HG03354 (cell line): ENCODE measurements around the gene LAMA5.

Experiments used
- ATAC-seq: cut with Tn5 transposase; IDR thresholded peaks from one replicate; pipeline ENCODE4 v1.9.1; 2021; ENCODE audit warnings: mild to moderate bottlenecking; ENCODE audit not compliant: unreplicated experiment, poor library complexity, severe bottlenecking

The LAMA5 gene

GRCh38 chr20:62372042-62372993 is 5.2 kb upstream of the LAMA5 start:
- ATAC-seq: no peak

- ATAC-seq: no peak
These were observed 4.5 kb upstream of the LAMA5 start for GRCh38 chr20:62371588-62372041.

- ATAC-seq: no peak
These were observed 3.9 kb upstream of the LAMA5 start for GRCh38 chr20:62370807-62371587.

GRCh38 chr20:62370115-62370806 is 3.1 kb upstream of the LAMA5 start:
- no peak for ATAC-seq

DNA sequence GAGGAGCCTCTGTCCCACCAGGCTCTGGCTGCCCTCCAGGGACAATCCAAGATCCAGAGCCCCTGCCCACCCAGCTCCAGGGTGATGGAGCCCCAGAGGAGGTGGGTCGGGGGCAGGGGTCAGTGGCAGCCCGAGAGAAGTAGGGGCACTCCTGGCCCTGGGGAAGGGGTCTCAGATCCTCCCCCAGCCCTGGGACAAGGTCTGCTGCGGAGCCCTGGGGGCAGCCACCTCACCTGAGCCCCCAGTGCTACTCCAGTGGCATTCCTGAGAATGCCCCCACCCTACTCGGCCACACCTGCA is 2.7 kb upstream of the LAMA5 start:
- ATAC-seq: no peak

DNA sequence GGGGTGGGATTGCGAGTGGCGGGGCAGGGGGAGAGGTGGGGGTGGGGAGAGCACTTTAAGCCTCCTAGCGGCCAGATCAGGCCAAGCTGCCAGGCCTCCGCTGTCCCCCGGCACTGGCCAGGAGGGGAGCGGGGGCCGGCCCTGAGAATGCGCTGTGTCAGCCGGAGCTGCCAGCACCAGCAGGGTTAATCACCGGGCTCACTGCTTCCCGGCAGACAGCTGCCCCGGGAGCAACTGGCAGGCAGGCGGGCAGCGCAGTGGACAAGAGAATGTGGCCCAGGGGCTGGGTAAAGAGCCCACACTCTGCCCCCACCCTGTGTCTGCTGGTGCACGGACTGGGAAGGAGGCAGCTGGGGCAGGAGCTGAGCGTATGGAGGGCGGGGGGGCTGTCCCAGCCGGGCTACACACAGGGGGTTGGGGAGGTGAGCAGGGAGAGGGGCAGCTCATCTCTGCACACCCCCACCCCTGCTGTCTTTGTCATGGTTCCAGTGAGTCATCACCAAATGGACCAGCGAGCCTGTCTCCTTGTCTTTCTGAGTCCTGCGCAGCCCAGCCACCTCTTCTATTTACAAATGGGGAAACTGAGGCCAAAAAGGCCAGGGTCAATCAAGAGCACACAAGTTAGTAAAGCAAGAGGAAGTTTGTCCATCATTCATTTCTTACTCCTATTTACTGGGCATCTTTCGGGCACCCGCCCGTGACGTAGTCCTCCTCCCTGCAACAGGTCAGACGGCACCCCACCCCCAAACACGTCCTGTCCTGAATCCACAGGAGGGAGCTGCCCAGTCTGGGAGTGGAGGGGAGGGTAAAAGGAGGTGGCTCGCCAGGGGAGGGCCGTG is 2.1 kb upstream of the LAMA5 start:
- ATAC-seq: no peak

- ATAC-seq: no peak
These were observed 1.4 kb upstream of the LAMA5 start for GRCh38 chr20:62368392-62368975.

DNA sequence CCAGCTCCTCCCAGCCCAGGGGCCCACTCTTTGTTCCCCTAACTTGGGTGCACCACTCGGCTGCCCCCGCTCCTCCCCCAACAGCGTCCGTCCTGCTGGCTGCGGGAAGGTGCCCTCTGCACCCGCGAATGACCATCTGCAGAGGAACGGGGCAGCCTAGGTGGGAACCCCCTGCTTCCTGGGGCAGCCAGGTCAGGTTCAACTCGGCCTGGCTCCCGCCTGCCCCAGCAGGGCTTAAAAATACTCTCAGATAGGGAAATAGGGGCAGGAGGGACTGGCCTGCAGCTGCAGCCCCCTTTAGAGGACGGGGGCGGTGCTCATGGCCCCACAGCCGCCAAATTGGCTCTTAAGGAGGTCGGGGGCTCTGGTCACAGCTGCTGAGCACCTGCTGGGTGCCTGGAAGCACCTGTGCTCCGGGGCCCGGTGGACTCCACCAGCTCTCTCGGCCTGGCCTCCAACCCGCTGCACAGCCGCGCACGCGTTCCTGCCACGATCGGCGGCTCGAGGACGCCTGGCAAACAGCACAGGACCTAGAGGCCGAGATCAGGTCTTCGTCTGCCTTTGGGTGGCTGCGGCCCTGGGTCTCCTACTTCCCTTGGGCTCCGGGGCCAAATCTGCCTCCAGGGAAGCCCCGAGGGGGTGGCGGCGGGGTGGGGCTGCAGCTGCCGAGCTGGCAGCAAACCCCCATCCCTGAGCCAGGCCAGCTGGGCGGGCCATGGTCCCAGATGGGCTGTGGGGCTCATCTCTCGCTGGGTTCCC is 700 bp upstream of the LAMA5 start:
- no peak for ATAC-seq

DNA sequence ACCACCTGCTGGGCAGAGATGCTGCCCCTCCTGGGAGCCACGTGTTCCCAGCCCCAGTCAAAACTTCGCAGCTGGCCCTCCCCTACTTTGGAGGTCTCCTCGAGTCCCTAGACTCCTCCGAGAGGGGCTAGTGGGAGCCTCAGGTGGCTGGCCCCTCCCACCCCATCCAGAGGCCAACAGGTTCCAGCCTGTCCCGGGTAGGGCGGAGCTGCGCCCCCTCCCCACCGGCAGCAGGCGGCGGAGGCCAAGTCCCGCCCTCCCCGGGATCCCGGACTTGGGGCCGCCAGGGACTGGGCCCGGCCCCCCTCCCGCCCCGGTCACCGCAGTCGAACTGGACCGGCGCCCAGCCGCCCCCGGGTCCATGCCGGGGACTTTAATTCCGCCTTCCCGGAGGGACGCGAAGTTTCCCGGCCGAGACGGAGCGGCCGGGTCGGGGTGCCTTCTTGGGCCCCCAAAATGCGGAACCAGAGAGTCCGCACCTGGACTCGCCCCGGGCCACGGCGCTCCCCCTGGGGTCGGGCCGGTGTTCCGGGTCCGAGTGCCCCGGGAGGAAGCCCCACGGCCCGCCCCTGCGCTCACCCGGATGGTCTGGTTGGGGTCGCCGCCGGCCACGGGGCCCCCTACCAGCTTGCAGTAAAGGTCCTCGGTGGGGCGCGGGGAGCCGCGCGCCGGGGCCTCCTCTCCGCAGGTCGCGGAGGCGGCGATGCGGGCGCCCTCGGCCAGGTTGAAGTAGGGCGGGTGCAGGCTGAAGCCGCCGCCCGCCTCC is 559 bp downstream of the LAMA5 start:
- ATAC-seq: no peak

GRCh38 chr20:62365814-62366369 is 1.2 kb downstream of the LAMA5 start:
- no peak for ATAC-seq

- ATAC-seq: no peak
These were observed 2.0 kb downstream of the LAMA5 start for GRCh38 chr20:62364911-62365736.

- ATAC-seq: no peak
These were observed 2.9 kb downstream of the LAMA5 start for GRCh38 chr20:62363920-62364851.

DNA sequence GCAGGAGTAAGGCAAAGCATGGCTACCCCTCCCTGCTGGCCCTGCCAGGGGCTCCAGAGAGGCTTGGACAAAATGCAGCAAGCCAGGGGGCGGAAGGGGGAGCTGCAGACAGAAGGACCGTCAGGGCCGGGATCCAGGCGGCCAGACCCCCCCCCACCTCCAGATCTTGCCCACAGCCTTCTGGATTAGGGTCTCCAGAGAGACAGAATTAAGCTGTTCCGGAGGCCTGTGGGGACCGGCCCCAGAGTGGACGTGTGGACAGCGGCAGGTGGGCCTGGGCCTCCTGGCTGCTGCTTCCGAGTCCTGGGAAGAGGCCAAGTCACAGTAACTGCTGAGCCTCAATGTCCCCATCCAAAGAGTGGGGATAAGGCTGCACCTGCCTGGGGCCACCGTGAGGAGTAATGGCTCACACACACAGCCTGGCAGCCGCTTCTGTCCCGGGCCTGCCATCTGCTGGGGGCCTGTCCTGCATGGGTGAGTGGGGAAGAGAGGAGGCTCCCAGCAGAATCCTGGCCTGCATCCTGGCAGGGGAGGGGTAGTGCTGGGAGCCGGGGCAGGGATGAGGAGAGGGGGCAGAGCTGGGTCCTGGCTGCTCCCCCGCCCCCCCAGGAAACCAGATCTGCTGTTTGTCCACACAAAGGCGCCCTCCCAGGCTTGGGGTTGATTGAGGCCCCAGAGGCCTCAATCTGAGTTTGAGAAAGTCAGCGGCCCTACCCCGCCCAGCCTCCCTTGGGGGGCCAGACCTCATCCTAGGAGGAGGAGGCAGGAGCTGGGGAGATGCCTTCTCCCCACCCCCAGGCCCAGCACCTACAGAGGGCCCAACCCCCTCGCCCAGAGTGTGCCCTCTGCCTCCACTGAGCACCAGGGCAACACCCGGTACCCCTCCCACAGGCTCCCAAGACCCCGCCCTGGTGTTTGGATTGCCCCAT is 3.9 kb downstream of the LAMA5 start:
- no peak for ATAC-seq

DNA sequence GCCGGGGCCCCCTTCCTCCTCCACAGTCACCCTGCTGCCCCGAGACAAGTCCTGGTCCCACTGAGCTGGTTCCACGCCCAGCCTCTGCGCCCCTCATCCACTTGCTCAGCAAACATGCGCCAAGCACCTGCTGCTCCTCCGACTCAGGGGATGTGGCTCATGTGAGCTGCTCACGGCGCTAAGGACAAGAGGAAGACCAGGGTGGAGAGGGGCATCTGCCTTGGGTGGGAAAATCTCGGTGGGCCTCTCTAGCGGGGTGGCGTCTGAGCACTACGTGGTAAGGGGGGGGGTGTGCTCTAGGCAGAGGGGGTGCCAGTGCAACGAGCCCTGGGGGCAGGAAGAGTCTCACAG is 4.5 kb downstream of the LAMA5 start:
- no peak for ATAC-seq
